ENCODE data around the gene ARHGAP15.

Gene ARHGAP15

DNA sequence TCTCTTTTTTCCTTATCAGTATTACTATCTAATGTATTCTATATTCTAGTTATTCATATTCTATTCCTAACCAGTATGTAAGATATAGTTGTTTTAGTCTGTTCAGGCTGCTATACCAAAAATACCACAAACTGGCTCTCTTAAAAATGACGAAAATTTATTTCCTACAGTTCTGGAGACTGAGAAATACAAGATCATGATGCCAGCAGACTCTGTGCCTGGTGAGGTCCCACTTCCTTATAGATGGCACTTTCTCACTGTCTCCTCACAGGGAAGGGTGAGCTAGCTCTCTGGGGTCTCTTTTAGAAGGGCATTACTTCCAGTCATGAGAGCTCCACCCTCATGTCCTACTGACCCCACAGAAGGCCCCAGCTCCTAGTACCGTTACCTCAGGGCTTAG, 4.8 kb upstream of the ARHGAP15 start:
- no peak for DNase-seq (ENCODE audit: low read depth)
- no peak overlapping the region for H3K4me3 ChIP-seq (ENCODE audit: low read depth, low read length)
- TF ChIP-seq, protein P1, sequence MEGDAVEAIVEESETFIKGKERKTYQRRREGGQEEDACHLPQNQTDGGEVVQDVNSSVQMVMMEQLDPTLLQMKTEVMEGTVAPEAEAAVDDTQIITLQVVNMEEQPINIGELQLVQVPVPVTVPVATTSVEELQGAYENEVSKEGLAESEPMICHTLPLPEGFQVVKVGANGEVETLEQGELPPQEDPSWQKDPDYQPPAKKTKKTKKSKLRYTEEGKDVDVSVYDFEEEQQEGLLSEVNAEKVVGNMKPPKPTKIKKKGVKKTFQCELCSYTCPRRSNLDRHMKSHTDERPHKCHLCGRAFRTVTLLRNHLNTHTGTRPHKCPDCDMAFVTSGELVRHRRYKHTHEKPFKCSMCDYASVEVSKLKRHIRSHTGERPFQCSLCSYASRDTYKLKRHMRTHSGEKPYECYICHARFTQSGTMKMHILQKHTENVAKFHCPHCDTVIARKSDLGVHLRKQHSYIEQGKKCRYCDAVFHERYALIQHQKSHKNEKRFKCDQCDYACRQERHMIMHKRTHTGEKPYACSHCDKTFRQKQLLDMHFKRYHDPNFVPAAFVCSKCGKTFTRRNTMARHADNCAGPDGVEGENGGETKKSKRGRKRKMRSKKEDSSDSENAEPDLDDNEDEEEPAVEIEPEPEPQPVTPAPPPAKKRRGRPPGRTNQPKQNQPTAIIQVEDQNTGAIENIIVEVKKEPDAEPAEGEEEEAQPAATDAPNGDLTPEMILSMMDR (IDR thresholded peaks at IDR 0.05; ENCODE audit: low read depth, low read length, missing control alignments), result no peak

DNA sequence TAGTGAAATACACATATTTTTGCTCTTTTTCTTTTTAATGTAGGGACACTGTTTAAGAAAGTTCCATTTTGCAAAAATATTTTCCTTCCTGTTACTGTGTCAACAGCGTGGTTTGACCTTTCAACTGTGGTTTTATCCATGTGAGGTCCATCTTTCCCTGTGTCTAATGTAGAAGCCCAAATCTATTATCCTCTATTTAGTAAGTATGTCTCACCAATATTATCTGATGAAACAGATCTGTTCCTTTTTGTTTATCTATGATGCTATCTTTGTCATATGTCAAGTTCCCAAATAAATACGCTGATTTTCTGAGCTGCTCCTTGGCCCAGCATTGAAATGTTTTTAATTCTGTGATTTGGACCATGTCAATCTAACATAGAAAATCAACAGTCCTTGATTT, 3.5 kb upstream of the ARHGAP15 start:
- H3K4me3 ChIP-seq (ENCODE audit: low read depth, low read length), result no peak overlapping the region
- TF ChIP-seq, protein P1 (IDR thresholded peaks at IDR 0.05; ENCODE audit: low read depth, low read length, missing control alignments), result no peak
- DNase-seq (ENCODE audit: low read depth), result no peak

GRCh38 chr2:143132355-143132754, 3.1 kb downstream of the ARHGAP15 start:
- no peak overlapping the region; the same call in 1 of the 2 replicates for H3K4me3 ChIP-seq (ENCODE audit: low read depth, low read length)
- DNase-seq (ENCODE audit: low read depth), result no peak
- TF ChIP-seq, protein P1 (IDR thresholded peaks at IDR 0.05; ENCODE audit: low read depth, low read length, missing control alignments), result no peak

DNA sequence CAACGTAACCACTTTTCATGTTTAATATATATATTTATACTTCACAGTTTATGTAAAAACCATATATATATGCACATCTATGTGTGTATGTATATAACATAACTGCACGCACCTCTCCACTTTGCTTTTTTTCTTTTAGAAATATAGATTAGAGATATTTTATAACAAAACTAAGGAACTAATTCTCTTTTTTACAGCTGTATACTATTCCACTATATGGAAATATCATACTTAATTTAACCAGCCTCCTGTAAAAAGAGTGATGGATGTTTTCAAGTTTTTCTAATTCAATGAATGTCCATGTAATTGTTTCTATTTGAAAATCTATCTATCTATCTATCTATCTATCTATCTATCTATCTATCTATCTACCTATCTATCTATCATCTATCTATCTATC, 4.6 kb downstream of the ARHGAP15 start:
- no peak overlapping the region for H3K4me3 ChIP-seq (ENCODE audit: low read depth, low read length)
- TF ChIP-seq, protein P1 (IDR thresholded peaks at IDR 0.05; ENCODE audit: low read depth, low read length, missing control alignments), result no peak
- no peak for DNase-seq (ENCODE audit: low read depth)

GRCh38 chr2:143138292-143138691, 9.1 kb downstream of the ARHGAP15 start:
- no peak overlapping the region for H3K4me3 ChIP-seq (ENCODE audit: low read depth, low read length)
- DNase-seq (ENCODE audit: low read depth), result no peak
- TF ChIP-seq, protein P1 (IDR thresholded peaks at IDR 0.05; ENCODE audit: low read depth, low read length, missing control alignments), result no peak

GRCh38 chr2:143139835-143140393, 10.7 kb downstream of the ARHGAP15 start:
- DNase-seq (ENCODE audit: low read depth), result no peak
- peak overlapping the region; percentile 25; the same call in 1 of the 2 replicates for H3K4me3 ChIP-seq (ENCODE audit: low read depth, low read length)
- TF ChIP-seq, protein P1 (IDR thresholded peaks at IDR 0.05; ENCODE audit: low read depth, low read length, missing control alignments), result no peak

All from GM12864 (cell line).